Ovary (tissue), 3 donors: ENCODE results near the gene ERN1.

Source experiments
- EP300 ChIP-seq: sonication (generic); formaldehyde crosslinking; IDR thresholded peaks from one replicate; pipeline ENCODE4 v1.6.1; 2017; ENCODE audit warnings: antibody characterized with exemption
- POLR2A ChIP-seq: fragments of 450-650 bp; IDR thresholded peaks from one replicate; pipeline ENCODE4 v1.6.1; 2017; ENCODE audit warnings: antibody characterized with exemption, mild to moderate bottlenecking, moderate library complexity
- TF ChIP-seq, protein P1 (sequence below), 3 donors: fragments of 450-650 bp in 2 of 3; fragments of 200-600 bp in 1 of 3; IDR thresholded peaks; one replicate each; pipeline versions ENCODE4 v1.5.1 to v1.8.0; 2016 to 2022; ENCODE audit warnings: antibody characterized with exemption in 3 of 3, mild to moderate bottlenecking in 1 of 3
- donor health status: DM: no; HTN: no; CAD: no.

- TF ChIP-seq, protein P1, sequence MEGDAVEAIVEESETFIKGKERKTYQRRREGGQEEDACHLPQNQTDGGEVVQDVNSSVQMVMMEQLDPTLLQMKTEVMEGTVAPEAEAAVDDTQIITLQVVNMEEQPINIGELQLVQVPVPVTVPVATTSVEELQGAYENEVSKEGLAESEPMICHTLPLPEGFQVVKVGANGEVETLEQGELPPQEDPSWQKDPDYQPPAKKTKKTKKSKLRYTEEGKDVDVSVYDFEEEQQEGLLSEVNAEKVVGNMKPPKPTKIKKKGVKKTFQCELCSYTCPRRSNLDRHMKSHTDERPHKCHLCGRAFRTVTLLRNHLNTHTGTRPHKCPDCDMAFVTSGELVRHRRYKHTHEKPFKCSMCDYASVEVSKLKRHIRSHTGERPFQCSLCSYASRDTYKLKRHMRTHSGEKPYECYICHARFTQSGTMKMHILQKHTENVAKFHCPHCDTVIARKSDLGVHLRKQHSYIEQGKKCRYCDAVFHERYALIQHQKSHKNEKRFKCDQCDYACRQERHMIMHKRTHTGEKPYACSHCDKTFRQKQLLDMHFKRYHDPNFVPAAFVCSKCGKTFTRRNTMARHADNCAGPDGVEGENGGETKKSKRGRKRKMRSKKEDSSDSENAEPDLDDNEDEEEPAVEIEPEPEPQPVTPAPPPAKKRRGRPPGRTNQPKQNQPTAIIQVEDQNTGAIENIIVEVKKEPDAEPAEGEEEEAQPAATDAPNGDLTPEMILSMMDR (IDR thresholded peaks at IDR 0.05): no peak
- TF ChIP-seq EP300 (no peak), POLR2A (no peak)
Measured at GRCh38 chr17:64092113-64092512, 37.8 kb downstream of the ERN1 start.
